SK-N-SH (cell line): ENCODE data around the gene CCDC88C. TPM values are rescaled to one million over a fixed set of nuclear protein-coding genes. Genes with fewer than 3 reads are reported as not detected.

ENCODE experiments used
- CTCF ChIA-PET: fragments of 300-600, 350-600 bp; formaldehyde crosslinking; extraction: SDS; loops from one replicate; lab custom pipeline; 2021; lab: Yijun Ruan, JAX
- POLR2A ChIA-PET: fragments of 350-600 bp; sonication (Branson Sonifier 250); formaldehyde crosslinking; extraction: SDS; loops from one replicate; lab custom pipeline; 2020; ENCODE audit warnings: antibody characterized with exemption, inconsistent platforms; lab: Yijun Ruan, JAX
- DNase-seq: peaks from one replicate; pipeline ENCODE4 v3.0.0; 2012
- H2AFZ ChIP-seq: fragments of 200-600 bp; sonication (generic); 2 replicates; pipeline ENCODE4 v1.8.1; 2016; ENCODE audit warnings: antibody characterized with exemption, mild to moderate bottlenecking, low read depth
- H3F3A ChIP-seq: fragments of 200-600 bp; sonication (generic); replicated peaks from 2 replicates; pipeline ENCODE3; 2016; ENCODE audit warnings: antibody characterized with exemption, mild to moderate bottlenecking; ENCODE audit not compliant: insufficient read depth
- H3K27ac ChIP-seq, 2 experiments: fragments of 200-500 bp in 1 of 2; fragments of 200-600 bp in 1 of 2; sonication (Bioruptor generic) in 1 of 2; sonication (generic), shearing (Covaris generic) in 1 of 2; 2 replicates each; pipeline versions ENCODE4 v1.5.1 to v1.6.1; 2014 to 2016; ENCODE audit warnings: low read depth in 2 of 2, inconsistent platforms in 1 of 2, low read length in 1 of 2, mild to moderate bottlenecking in 1 of 2, mixed read lengths in 1 of 2
- H3K27me3 ChIP-seq: fragments of 200-600 bp; sonication (generic), shearing (Covaris generic); 2 replicates; pipeline ENCODE4 v1.6.1; 2016; ENCODE audit warnings: mixed run types; ENCODE audit not compliant: insufficient read depth
- H3K36me3 ChIP-seq, 2 experiments: fragments of 200-500 bp in 1 of 2; fragments of 200-600 bp in 1 of 2; sonication (Bioruptor generic) in 1 of 2; sonication (generic) in 1 of 2; replicated peaks in 1 of 2; 2 replicates each; pipeline versions ENCODE3 to v1.5.1; 2014 to 2016; ENCODE audit warnings: low read length in 1 of 2, mild to moderate bottlenecking in 1 of 2; ENCODE audit not compliant: insufficient read depth in 2 of 2, control insufficient read depth in 1 of 2
- H3K4me1 ChIP-seq, 2 experiments: fragments of 200-500 bp in 1 of 2; fragments of 200-600 bp in 1 of 2; sonication (Bioruptor generic) in 1 of 2; sonication (generic), shearing (Covaris generic) in 1 of 2; 2 replicates each; pipeline versions ENCODE4 v1.5.1 to v1.6.1; 2014 to 2016; ENCODE audit warnings: low read depth in 1 of 2, low read length in 1 of 2, mixed run types in 1 of 2; ENCODE audit not compliant: insufficient read depth in 2 of 2, control insufficient read depth in 1 of 2
- H3K4me2 ChIP-seq: fragments of 200-600 bp; sonication (generic), shearing (Covaris generic); 2 replicates; pipeline ENCODE4 v1.6.1; 2017; ENCODE audit warnings: mixed run types
- H3K4me3 ChIP-seq, 2 experiments: fragments of 200-500 bp in 1 of 2; fragments of 200-600 bp in 1 of 2; sonication (Bioruptor generic) in 1 of 2; sonication (generic), shearing (Covaris generic) in 1 of 2; 2 replicates each; pipeline versions ENCODE4 v1.5.1 to v1.8.1; 2014 to 2016; ENCODE audit warnings: low read depth in 2 of 2, inconsistent platforms in 1 of 2, low read length in 1 of 2, mild to moderate bottlenecking in 1 of 2, mixed read lengths in 1 of 2, moderate library complexity in 1 of 2
- H3K79me2 ChIP-seq: fragments of 200-600 bp; sonication (generic); 2 replicates; pipeline ENCODE4 v1.8.1; 2017; ENCODE audit warnings: mild to moderate bottlenecking; ENCODE audit not compliant: insufficient read depth
- H3K9ac ChIP-seq: fragments of 200-600 bp; sonication (generic); 2 replicates; pipeline ENCODE4 v1.6.1; 2017; ENCODE audit warnings: mixed run types
- H3K9me2 ChIP-seq: fragments of 200-600 bp; sonication (generic); 2 replicates; pipeline ENCODE4 v1.6.1; 2017; ENCODE audit warnings: mixed run types
- H3K9me3 ChIP-seq: fragments of 200-600 bp; sonication (generic); 2 replicates; pipeline ENCODE4 v1.6.1; 2017; ENCODE audit warnings: mixed run types, mild to moderate bottlenecking, moderate library complexity
- H4K20me1 ChIP-seq: fragments of 200-600 bp; sonication (generic); 2 replicates; pipeline ENCODE4 v1.6.1; 2017; ENCODE audit warnings: mild to moderate bottlenecking, mixed run types; ENCODE audit not compliant: insufficient read depth
- CTCF ChIP-seq: fragments of 200-600 bp; sonication (generic); IDR thresholded peaks from 2 replicates; pipeline ENCODE4 v1.6.1; 2017; ENCODE audit warnings: antibody characterized with exemption, mild to moderate bottlenecking, moderate library complexity
- ELF1 ChIP-seq: IDR thresholded peaks from 2 replicates; pipeline ENCODE4 v1.4.0; 2012
- EP300 ChIP-seq, 2 experiments: IDR thresholded peaks; 2 replicates each; pipeline versions ENCODE4 v1.4.0 to v1.6.1; 2012; ENCODE audit warnings: borderline replicate concordance in 1 of 2, low read depth in 1 of 2, low read length in 1 of 2
- FOSL2 ChIP-seq: IDR thresholded peaks from 2 replicates; pipeline ENCODE4 v1.4.0; 2012; ENCODE audit warnings: low read depth, mild to moderate bottlenecking, moderate library complexity, borderline replicate concordance
- FOXM1 ChIP-seq: IDR thresholded peaks from 2 replicates; pipeline ENCODE4 v1.4.0; 2012; ENCODE audit warnings: low read depth, mild to moderate bottlenecking
- GABPA ChIP-seq: IDR thresholded peaks from 2 replicates; pipeline ENCODE4 v1.4.0; 2012; ENCODE audit warnings: low read depth, mild to moderate bottlenecking
- GATA2 ChIP-seq: sonication (generic); formaldehyde crosslinking; IDR thresholded peaks from 2 replicates; pipeline ENCODE4 v1.5.0; 2020; ENCODE audit warnings: mild to moderate bottlenecking, missing genetic modification reagents
- MEF2A ChIP-seq: IDR thresholded peaks from 2 replicates; pipeline ENCODE4 v1.4.0; 2012; ENCODE audit warnings: low read depth, borderline replicate concordance
- NRF1 ChIP-seq: IDR thresholded peaks from 2 replicates; pipeline ENCODE4 v1.6.1; 2012; ENCODE audit warnings: low read depth, mild to moderate bottlenecking, low read length
- RFX5 ChIP-seq: IDR thresholded peaks from 2 replicates; pipeline ENCODE4 v1.6.1; 2012; ENCODE audit warnings: mild to moderate bottlenecking, improper control_type of control experiment, low read length
- RXRA ChIP-seq: IDR thresholded peaks from 2 replicates; pipeline ENCODE4 v1.4.0; 2012; ENCODE audit warnings: low read depth, mild to moderate bottlenecking, borderline replicate concordance
- SIN3A ChIP-seq: IDR thresholded peaks from 2 replicates; pipeline ENCODE4 v1.6.1; 2012; ENCODE audit warnings: low read depth, mild to moderate bottlenecking, low read length, moderate library complexity, borderline replicate concordance
- TAF1 ChIP-seq: IDR thresholded peaks from 2 replicates; pipeline ENCODE4 v1.6.1; 2012; ENCODE audit warnings: low read depth, mild to moderate bottlenecking, low read length, moderate library complexity, borderline replicate concordance
- TCF12 ChIP-seq: IDR thresholded peaks from 2 replicates; pipeline ENCODE4 v1.4.0; 2012
- TEAD4 ChIP-seq: IDR thresholded peaks from 2 replicates; pipeline ENCODE4 v1.4.0; 2012; ENCODE audit warnings: mild to moderate bottlenecking, borderline replicate concordance; ENCODE audit not compliant: insufficient read depth
- WGBS: methylation state at CpG from one replicate; pipeline ENCODE4 v1.1.6; 2017; ENCODE audit warnings: low lambda C conversion rate; 5-methylcytosine and 5-hydroxymethylcytosine counted together
- polyA plus RNA-seq, 3 experiments: library from polyadenylated mRNA; depleted of rRNA; stranded (reverse); fragments of >200 nt; gene quantifications; 2 replicates each; pipeline ENCODE4 v1.2.3, GENCODE V29; 2012
- TF ChIP-seq, protein P1 (sequence below): fragments of 150-350 bp; IDR thresholded peaks from 2 replicates; pipeline ENCODE4 v1.6.1; 2016; ENCODE audit warnings: mild to moderate bottlenecking, low read depth, low read length
- TF ChIP-seq, protein P2 (sequence below): IDR thresholded peaks from 2 replicates; pipeline ENCODE4 v1.4.0; 2012; ENCODE audit warnings: low read depth, borderline replicate concordance

The CCDC88C gene
- polyA plus RNA-seq, 1 of the 3 experiments (the other 2 are of a cell fraction), result 0.39 TPM

- WGBS, result 69% methylated on average over 2 of the region's 2 CpGs
- CTCF ChIA-PET, result interaction anchor here (1.1 to 2.5 kb wide), 2 partner anchors 15 to 86 kb away, joined by 3 to 7 read pairs; no protein-coding TSS in a partner anchor
These were observed 154.3 kb downstream of the CCDC88C start for GRCh38 chr14:91263329-91263728.

More at GRCh38 chr14:91263329-91263728, 154.3 kb downstream of the CCDC88C start:
- Histone ChIP-seq H3K27ac (no peak overlapping the region), H3K9me2 (no peaks in the 10 kb centered on the region), H3K36me3 (no peaks in the 10 kb centered on the region), H3K27me3 (no peaks in the 10 kb centered on the region), H3K9ac (no peak overlapping the region), H3K9me3 (no peaks in the 10 kb centered on the region), H3K4me1 (peaks cover 0 to 1% of the 10 kb centered on the region in 2 experiments; a peak in 1 of 4 replicates), H4K20me1 (no peaks in the 10 kb centered on the region), H3F3A (no peaks in the 10 kb centered on the region), H2AFZ (no peak overlapping the region), H3K4me3 (no peak overlapping the region), H3K79me2 (no peaks in the 10 kb centered on the region), H3K4me2 (no peak overlapping the region)
- DNase-seq, result no peak
- TF ChIP-seq TEAD4 (no peak), CTCF (no peak), EP300 (IDR thresholded peaks at IDR 0.05; ENCODE audit: borderline replicate concordance in 1 of 2, low read depth in 1 of 2, low read length in 1 of 2) (no peak), RXRA (no peak), NRF1 (no peak), TCF12 (no peak), RFX5 (no peak), GABPA (no peak), FOSL2 (no peak), TAF1 (no peak), FOXM1 (no peak), GATA2 (CRISPR knock-in tag) (no peak), ELF1 (no peak), SIN3A (no peak), MEF2A (no peak)
- TF ChIP-seq, protein P1, sequence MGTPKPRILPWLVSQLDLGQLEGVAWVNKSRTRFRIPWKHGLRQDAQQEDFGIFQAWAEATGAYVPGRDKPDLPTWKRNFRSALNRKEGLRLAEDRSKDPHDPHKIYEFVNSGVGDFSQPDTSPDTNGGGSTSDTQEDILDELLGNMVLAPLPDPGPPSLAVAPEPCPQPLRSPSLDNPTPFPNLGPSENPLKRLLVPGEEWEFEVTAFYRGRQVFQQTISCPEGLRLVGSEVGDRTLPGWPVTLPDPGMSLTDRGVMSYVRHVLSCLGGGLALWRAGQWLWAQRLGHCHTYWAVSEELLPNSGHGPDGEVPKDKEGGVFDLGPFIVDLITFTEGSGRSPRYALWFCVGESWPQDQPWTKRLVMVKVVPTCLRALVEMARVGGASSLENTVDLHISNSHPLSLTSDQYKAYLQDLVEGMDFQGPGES, result no peak
- TF ChIP-seq, protein P2, sequence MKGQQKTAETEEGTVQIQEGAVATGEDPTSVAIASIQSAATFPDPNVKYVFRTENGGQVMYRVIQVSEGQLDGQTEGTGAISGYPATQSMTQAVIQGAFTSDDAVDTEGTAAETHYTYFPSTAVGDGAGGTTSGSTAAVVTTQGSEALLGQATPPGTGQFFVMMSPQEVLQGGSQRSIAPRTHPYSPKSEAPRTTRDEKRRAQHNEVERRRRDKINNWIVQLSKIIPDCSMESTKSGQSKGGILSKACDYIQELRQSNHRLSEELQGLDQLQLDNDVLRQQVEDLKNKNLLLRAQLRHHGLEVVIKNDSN, result no peak
- POLR2A ChIA-PET, result no interaction called here
